NCI-H1930 (cell line): ENCODE measurements around the gene ZNF480.
"Not testable (repeated sequence)": the region's sequence is repeated elsewhere in the genome, so short reads cannot be mapped to it uniquely, and the experiment has no call there.

ENCODE experiments used
- DNase-seq, 2 experiments: peaks; one replicate each; lab custom pipeline; 2025; lab: John Stamatoyannopoulos, UW

ZNF480 gene

DNA sequence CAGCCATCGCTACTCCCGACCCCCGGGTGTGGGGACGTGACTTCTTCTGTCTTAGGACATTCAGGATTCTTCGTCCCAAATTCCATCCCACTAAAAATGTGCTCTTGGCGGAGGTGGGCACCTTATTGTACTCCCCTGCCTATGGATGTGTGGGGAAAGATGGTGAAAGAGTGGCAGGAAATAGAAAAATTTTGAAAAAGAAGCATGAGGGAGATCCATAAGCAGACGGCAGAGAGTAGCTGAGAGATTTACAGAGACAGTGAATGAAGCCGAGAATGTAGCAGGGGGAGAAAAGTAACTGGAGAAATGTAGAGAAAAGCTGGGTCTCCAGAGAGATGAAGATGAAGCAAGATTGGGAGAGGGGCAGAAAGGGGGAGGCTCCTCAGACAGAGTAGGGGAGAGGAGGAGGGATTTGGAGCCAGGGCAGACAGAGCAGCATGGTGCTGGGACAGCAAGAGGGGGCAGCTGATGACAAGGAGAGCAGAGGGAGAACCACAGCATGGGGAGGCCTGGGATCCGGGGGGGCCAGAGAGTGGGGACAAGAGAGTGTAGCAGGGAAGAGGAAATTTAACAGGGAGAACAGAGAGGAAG lies 39.9 kb downstream of the ZNF480 start:
- no peak for DNase-seq

- DNase-seq: not testable (repeated sequence)
Observed at GRCh38 chr19:52339022-52339421, 42.1 kb downstream of the ZNF480 start.

GRCh38 chr19:52343548-52343947 lies 46.6 kb downstream of the ZNF480 start:
- DNase-seq: peak; percentile 22 to 60

DNA sequence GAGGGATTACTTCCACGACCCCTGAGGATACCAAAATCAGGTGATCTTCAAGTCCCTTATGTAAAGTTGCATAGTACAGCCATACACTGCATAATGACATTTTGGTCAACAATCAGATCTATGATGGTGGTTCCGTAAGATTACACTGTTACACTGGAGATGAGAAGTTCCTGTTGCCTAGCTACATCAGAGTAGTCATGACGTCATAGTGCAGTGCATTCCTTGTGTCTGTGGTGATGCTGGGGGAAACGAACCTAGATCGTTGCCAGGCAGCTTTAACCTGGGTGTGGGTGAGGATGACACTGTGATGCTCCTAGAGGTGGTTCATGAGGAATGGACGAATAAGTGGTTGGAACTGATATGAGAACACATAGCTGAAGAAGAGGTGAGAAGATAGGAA lies 48.2 kb downstream of the ZNF480 start:
- DNase-seq: no peak

DNA sequence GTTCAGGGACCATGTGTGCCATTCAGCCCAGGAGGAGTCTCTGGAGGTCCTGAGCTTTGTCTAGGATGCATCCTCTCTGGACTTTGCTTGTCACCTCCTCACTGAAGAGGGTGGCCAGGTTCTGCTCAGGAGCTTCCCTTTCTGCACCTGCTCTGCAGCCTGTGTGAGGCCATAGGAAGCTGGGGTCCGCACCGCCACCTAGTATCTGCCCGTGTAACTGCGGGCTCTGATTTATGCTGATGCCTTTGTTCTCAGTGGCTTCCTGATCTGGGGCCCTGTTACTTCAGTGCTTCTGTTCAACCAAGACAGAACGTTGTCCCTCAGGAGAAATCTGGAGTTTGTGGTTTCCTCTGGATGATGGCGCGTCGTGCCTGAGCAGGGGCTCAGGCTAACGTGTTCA lies 54.5 kb downstream of the ZNF480 start:
- no peak for DNase-seq

DNA sequence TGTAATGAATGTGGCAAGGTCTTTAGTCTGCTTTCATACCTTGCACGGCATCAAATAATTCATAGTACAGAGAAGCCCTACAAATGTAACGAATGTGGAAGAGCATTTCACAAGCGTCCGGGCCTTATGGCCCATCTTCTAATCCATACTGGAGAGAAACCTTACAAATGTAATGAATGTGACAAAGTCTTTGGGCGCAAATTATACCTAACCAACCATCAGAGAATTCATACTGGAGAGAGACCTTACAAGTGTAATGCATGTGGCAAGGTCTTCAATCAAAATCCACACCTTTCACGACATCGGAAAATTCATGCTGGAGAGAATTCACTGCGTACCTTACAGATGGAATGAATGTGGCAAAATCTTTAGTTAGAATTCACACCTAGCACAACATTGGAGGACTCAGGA lies 69.5 kb downstream of the ZNF480 start:
- no peak for DNase-seq

GRCh38 chr19:52369559-52370340 lies 72.8 kb downstream of the ZNF480 start, which contains the start of gene ZNF880:
TSS of gene ZNF880 (plus strand) at chr19:52369923. CDS start at chr19:52369966, 43 bp downstream.
- DNase-seq: peak; percentile 95 to 97

- DNase-seq: no peak
Observed at GRCh38 chr19:52370341-52370710, 73.4 kb downstream of the ZNF480 start.
